NOMO-1 (cell line): ENCODE results near the gene PPDPF.

ENCODE experiments used
- DNase-seq, 2 experiments: peaks; one replicate each; lab custom pipeline; 2025; ENCODE audit not compliant: unreplicated experiment in 2 of 2; lab: John Stamatoyannopoulos, UW

PPDPF gene

GRCh38 chr20:63536241-63536977 lies 15.8 kb downstream of the PPDPF start:
- DNase-seq: no peak

GRCh38 chr20:63536997-63537524 lies 16.5 kb downstream of the PPDPF start, which contains the start of gene PTK6:
Gene PTK6 (minus strand): TSS chr20:63537376. CDS start chr20:63537314, 62 bp downstream.
- peak; percentile 53 to 60 for DNase-seq

- DNase-seq: peak; percentile 97 to 98
Measured at GRCh38 chr20:63537525-63538203, 17.1 kb downstream of the PPDPF start.

- DNase-seq: no peak
Measured at GRCh38 chr20:63538204-63539091, 17.9 kb downstream of the PPDPF start.

- no peak for DNase-seq
Measured at GRCh38 chr20:63539092-63539430, 18.5 kb downstream of the PPDPF start.

- DNase-seq: no peak
Measured at GRCh38 chr20:63539441-63540370, 19.1 kb downstream of the PPDPF start.

GRCh38 chr20:63540417-63541186 lies 20.0 kb downstream of the PPDPF start:
- no peak for DNase-seq

GRCh38 chr20:63541371-63541770 lies 20.8 kb downstream of the PPDPF start:
- no peak for DNase-seq

- DNase-seq: peak; percentile 58 to 60
Measured at GRCh38 chr20:63542031-63542559, 21.5 kb downstream of the PPDPF start.

GRCh38 chr20:63542696-63543095 lies 22.1 kb downstream of the PPDPF start:
- no peak for DNase-seq

GRCh38 chr20:63543131-63543530 lies 22.6 kb downstream of the PPDPF start:
- no peak for DNase-seq

GRCh38 chr20:63543733-63544132 lies 23.2 kb downstream of the PPDPF start:
- DNase-seq: no peak

GRCh38 chr20:63544241-63544957 lies 23.8 kb downstream of the PPDPF start:
- DNase-seq: no peak

- DNase-seq: no peak
Measured at GRCh38 chr20:63544958-63545516, 24.5 kb downstream of the PPDPF start.

- no peak for DNase-seq
Measured at GRCh38 chr20:63545814-63546213, 25.2 kb downstream of the PPDPF start.

GRCh38 chr20:63546256-63546955 lies 25.8 kb downstream of the PPDPF start:
- DNase-seq: no peak

GRCh38 chr20:63546956-63547724 lies 26.6 kb downstream of the PPDPF start:
- DNase-seq: no peak
